HG02642 (cell line): ENCODE results near the gene GLG1.

Source experiments
- ATAC-seq: cut with Tn5 transposase; IDR thresholded peaks from one replicate; pipeline ENCODE4 v1.9.1; 2021; ENCODE audit warnings: mild to moderate bottlenecking; ENCODE audit not compliant: unreplicated experiment, poor library complexity

The GLG1 gene

GRCh38 chr16:74487634-74488495, 119.0 kb downstream of the GLG1 start:
- ATAC-seq, result no peak

- ATAC-seq, result no peak
Observed at GRCh38 chr16:74485916-74486315, 121.0 kb downstream of the GLG1 start.

GRCh38 chr16:74480150-74481029, 126.5 kb downstream of the GLG1 start:
- no peak for ATAC-seq

- no peak for ATAC-seq
Observed at GRCh38 chr16:74477226-74477625, 129.7 kb downstream of the GLG1 start.

GRCh38 chr16:74474416-74474815, 132.5 kb downstream of the GLG1 start:
- ATAC-seq, result no peak

- no peak for ATAC-seq
Observed at GRCh38 chr16:74472540-74472939, 134.4 kb downstream of the GLG1 start.

- ATAC-seq, result no peak
Observed at GRCh38 chr16:74472010-74472409, 134.9 kb downstream of the GLG1 start.

- ATAC-seq, result no peak
Observed at GRCh38 chr16:74469946-74470478, 136.9 kb downstream of the GLG1 start.

- no peak for ATAC-seq
Observed at GRCh38 chr16:74468807-74469525, 137.9 kb downstream of the GLG1 start.

GRCh38 chr16:74466872-74467271, 140.0 kb downstream of the GLG1 start:
- ATAC-seq, result peak; percentile 49

GRCh38 chr16:74465851-74466685, 140.8 kb downstream of the GLG1 start:
- no peak for ATAC-seq

- no peak for ATAC-seq
Observed at GRCh38 chr16:74465281-74465680, 141.6 kb downstream of the GLG1 start.

GRCh38 chr16:74463888-74464287, 143.0 kb downstream of the GLG1 start:
- no peak for ATAC-seq

- no peak for ATAC-seq
Observed at GRCh38 chr16:74462361-74462760, 144.6 kb downstream of the GLG1 start.

GRCh38 chr16:74461826-74462225, 145.1 kb downstream of the GLG1 start:
- ATAC-seq, result no peak

- ATAC-seq, result no peak
Observed at GRCh38 chr16:74460542-74460941, 146.4 kb downstream of the GLG1 start.

- ATAC-seq, result no peak
Observed at GRCh38 chr16:74456290-74456625, 150.7 kb downstream of the GLG1 start.

- no peak for ATAC-seq
Observed at GRCh38 chr16:74455619-74456289, 151.2 kb downstream of the GLG1 start.

- ATAC-seq, result no peak
Observed at GRCh38 chr16:74455213-74455612, 151.7 kb downstream of the GLG1 start.
